ENCODE results near the gene TARS3. TPM values are rescaled to one million over a fixed set of nuclear protein-coding genes. Genes with fewer than 3 reads are reported as not detected.

TARS3 gene
- total RNA-seq, 1 experiment from 2014 or later, result 14.1 TPM

DNA sequence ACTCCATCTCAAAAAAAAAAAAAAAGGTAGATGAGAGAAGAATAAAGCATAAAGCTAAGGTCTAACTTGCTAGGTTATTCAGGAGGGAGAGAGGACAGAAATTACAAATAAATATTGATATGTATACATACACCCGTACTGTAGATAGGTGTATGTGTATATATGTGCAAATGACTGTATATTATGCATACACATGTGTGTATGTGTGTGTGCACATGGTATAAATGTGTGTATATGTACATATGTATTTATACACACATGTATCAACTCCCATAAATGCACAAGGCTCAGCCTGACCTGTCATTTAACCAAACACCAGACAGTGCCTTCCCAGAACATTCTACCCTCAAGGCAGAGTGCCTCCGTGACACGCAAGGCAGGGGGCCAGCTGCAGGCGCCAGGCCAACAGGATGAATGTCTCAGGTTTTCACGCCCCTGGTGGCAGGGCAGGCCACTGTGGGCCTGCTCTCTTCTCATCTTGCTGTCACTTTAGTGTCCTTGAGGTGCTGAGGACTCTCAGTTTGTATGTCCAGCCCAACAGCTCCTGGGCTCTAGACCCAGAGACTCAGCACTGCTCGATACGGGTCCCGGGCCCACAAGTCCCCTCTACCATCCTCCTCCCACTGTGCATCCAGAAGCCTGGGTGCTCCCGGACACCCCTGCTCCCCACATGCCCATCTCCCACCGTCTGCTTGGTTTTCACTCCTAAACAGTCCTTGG is 112.5 kb downstream of the TARS3 start:
- no peak overlapping the region for H3K9ac ChIP-seq (ENCODE audit: extremely low read depth, insufficient read length, low read length)
- no peak overlapping the region for H3K4ac ChIP-seq (ENCODE audit: low read depth, low read length)
- H3K27me3 ChIP-seq (ENCODE audit: insufficient read depth, low read length), result no peaks in the 10 kb centered on the region; the same call in 1 of the 2 replicates
- no peak overlapping the region for H3K27ac ChIP-seq (ENCODE audit: insufficient read length, low read depth, low read length)
- H3K9me3 Mint-ChIP-seq, result no peaks in the 10 kb centered on the region
- peaks cover 13 to 25% of the 10 kb centered on the region in 2 experiments for H3K4me1 Mint-ChIP-seq
- H4K5ac ChIP-seq (ENCODE audit: insufficient read length, low read depth, low read length), result no peak overlapping the region
- no peak overlapping the region for H3T11ph ChIP-seq (ENCODE audit: low read length)
- no peak overlapping the region for H3K4me2 ChIP-seq (ENCODE audit: insufficient read depth, insufficient read length, low read length)
- TF ChIP-seq, protein P1, sequence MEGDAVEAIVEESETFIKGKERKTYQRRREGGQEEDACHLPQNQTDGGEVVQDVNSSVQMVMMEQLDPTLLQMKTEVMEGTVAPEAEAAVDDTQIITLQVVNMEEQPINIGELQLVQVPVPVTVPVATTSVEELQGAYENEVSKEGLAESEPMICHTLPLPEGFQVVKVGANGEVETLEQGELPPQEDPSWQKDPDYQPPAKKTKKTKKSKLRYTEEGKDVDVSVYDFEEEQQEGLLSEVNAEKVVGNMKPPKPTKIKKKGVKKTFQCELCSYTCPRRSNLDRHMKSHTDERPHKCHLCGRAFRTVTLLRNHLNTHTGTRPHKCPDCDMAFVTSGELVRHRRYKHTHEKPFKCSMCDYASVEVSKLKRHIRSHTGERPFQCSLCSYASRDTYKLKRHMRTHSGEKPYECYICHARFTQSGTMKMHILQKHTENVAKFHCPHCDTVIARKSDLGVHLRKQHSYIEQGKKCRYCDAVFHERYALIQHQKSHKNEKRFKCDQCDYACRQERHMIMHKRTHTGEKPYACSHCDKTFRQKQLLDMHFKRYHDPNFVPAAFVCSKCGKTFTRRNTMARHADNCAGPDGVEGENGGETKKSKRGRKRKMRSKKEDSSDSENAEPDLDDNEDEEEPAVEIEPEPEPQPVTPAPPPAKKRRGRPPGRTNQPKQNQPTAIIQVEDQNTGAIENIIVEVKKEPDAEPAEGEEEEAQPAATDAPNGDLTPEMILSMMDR (conservative IDR thresholded peaks at IDR 0.05), result no peak
- no peaks in the 10 kb centered on the region for H3K9me3 ChIP-seq (ENCODE audit: control insufficient read depth, low read depth, low read length)
- no peak overlapping the region for H2AK5ac ChIP-seq (ENCODE audit: insufficient read length, low read length)
- H3K23me2 ChIP-seq (ENCODE audit: insufficient read length, low read depth, low read length, poor library complexity, severe bottlenecking), result no peaks in the 10 kb centered on the region
- peaks cover 21% of the 10 kb centered on the region for H3K27me3 Mint-ChIP-seq (ENCODE audit: low read depth)
- no peak overlapping the region for H3K56ac ChIP-seq (ENCODE audit: insufficient read length, low read depth, low read length)
- no peak overlapping the region for H2BK15ac ChIP-seq (ENCODE audit: low read depth, low read length)
- no peaks in the 10 kb centered on the region for H3K79me2 ChIP-seq (ENCODE audit: insufficient read depth, low read length)
- no peak overlapping the region for H3K18ac ChIP-seq (ENCODE audit: insufficient read length, low read depth, low read length)
- H3K27ac Mint-ChIP-seq, result peak overlapping the region in 1 of 3 experiments; percentile 61; a peak in 1 of 7 replicates
- no peak overlapping the region; the same call in 1 of the 2 replicates for H3K14ac ChIP-seq (ENCODE audit: insufficient read depth, low read length)
- H2BK120ac ChIP-seq (ENCODE audit: low read depth, low read length, poor library complexity, severe bottlenecking), result no peak overlapping the region
- H2BK12ac ChIP-seq (ENCODE audit: insufficient read length, low read depth, low read length), result no peak overlapping the region
- H3K79me1 ChIP-seq (ENCODE audit: insufficient read depth, low read depth, low read length, poor library complexity, severe bottlenecking), result no peaks in the 10 kb centered on the region
- no peak for DNase-seq
- WGBS (ENCODE audit: extremely low coverage, insufficient read length, low lambda C conversion rate), result no CpG with 5 or more reads among the region's 10 CpGs
- H3K4me1 ChIP-seq (ENCODE audit: insufficient read depth, low read length), result peaks cover 4% of the 10 kb centered on the region; the same call in 1 of the 2 replicates
- H3K23ac ChIP-seq (ENCODE audit: insufficient read length, low read depth, low read length), result no peak overlapping the region
- no peaks in the 10 kb centered on the region for H3K36me3 Mint-ChIP-seq (ENCODE audit: insufficient read depth in 1 of 3, low read depth in 3 of 3)
- no peak overlapping the region for H4K91ac ChIP-seq (ENCODE audit: insufficient read length, low read depth, low read length)
- no peak overlapping the region for H2BK5ac ChIP-seq (ENCODE audit: insufficient read length, low read length)
- no peak overlapping the region; a peak in 1 of 5 replicates for H3K4me3 Mint-ChIP-seq
- H4K8ac ChIP-seq (replicated peaks; ENCODE audit: insufficient read length, low read depth, low read length), result no peak overlapping the region
- H4K20me1 ChIP-seq (ENCODE audit: control insufficient read depth, insufficient read depth, insufficient read length), result no peaks in the 10 kb centered on the region
- no peak overlapping the region for H2BK20ac ChIP-seq (ENCODE audit: low read depth, low read length, poor library complexity, severe bottlenecking)
- no peak overlapping the region for H2AFZ ChIP-seq (ENCODE audit: low read length)
